Tibial nerve (tissue), 4 donors: ENCODE results near the gene VTI1A. TPM values are rescaled to one million over a fixed set of nuclear protein-coding genes. Genes with fewer than 3 reads are reported as not detected.

Experiments used
- DNase-seq, 2 donors: peaks; one replicate each; pipeline ENCODE4 v3.0.0-alpha.2; 2019; ENCODE audit warnings: low spot score in 2 of 2
- H3K27ac ChIP-seq, 4 donors: fragments of 200-600 bp; sonication (generic) in 3 of 4; one replicate each; pipeline ENCODE4 v1.5.1; 2017 to 2019; ENCODE audit warnings: mild to moderate bottlenecking in 1 of 4
- H3K27me3 ChIP-seq, 2 donors: fragments of 200-600 bp; sonication (generic) in 1 of 2; one replicate each; pipeline versions ENCODE4 v1.5.1 to v1.6.0; 2017 to 2019
- H3K36me3 ChIP-seq, 3 donors: fragments of 200-600 bp; sonication (generic); one replicate each; pipeline ENCODE4 v1.5.1; 2018 to 2019
- H3K4me1 ChIP-seq, 4 donors: fragments of 200-600 bp; sonication (generic) in 3 of 4; one replicate each; pipeline ENCODE4 v1.5.1; 2017 to 2019
- H3K4me3 ChIP-seq, 4 donors: fragments of 200-600 bp; sonication (generic) in 3 of 4; one replicate each; pipeline ENCODE4 v1.5.1; 2017 to 2019; ENCODE audit warnings: mild to moderate bottlenecking in 1 of 4, moderate library complexity in 1 of 4
- H3K9me3 ChIP-seq, 4 donors: fragments of 200-600 bp; sonication (generic) in 3 of 4; one replicate each; pipeline ENCODE4 v1.5.1; 2017 to 2019
- CTCF ChIP-seq, 5 experiments: fragments of 200-600 bp in 3 of 5; fragments of 450-650 bp in 2 of 5; sonication (generic) in 3 of 5; IDR thresholded peaks; one replicate each; pipeline ENCODE4 v1.5.1; 2016 to 2019; ENCODE audit warnings: antibody characterized with exemption in 5 of 5, mild to moderate bottlenecking in 3 of 5, moderate library complexity in 2 of 5
- EP300 ChIP-seq, 2 donors: sonication (generic); formaldehyde crosslinking; IDR thresholded peaks; one replicate each; pipeline ENCODE4 v1.6.1; 2017; ENCODE audit warnings: antibody characterized with exemption in 2 of 2, mild to moderate bottlenecking in 1 of 2
- POLR2A ChIP-seq, 2 donors: fragments of 450-650 bp; IDR thresholded peaks; one replicate each; pipeline ENCODE4 v1.6.1; 2017; ENCODE audit warnings: antibody characterized with exemption in 2 of 2, mild to moderate bottlenecking in 2 of 2, moderate library complexity in 2 of 2
- WGBS, 2 donors: methylation state at CpG; one replicate each; pipeline ENCODE4 v1.1.5; 2018; 5-methylcytosine and 5-hydroxymethylcytosine counted together
- total RNA-seq, 4 donors: library from RNA; depleted of rRNA; stranded (reverse); fragments of >200 nt; gene quantifications; one replicate each; pipeline ENCODE4 v1.1.0, GENCODE V29; 2016

VTI1A gene
- total RNA-seq, 4 donors from 2014 or later: 96.5 to 253 (median 127) TPM

GRCh38 chr10:112823007-112823406 lies 376.0 kb downstream of the VTI1A start:
- TF ChIP-seq EP300 (IDR thresholded peaks at IDR 0.05): no peak
- TF ChIP-seq CTCF (IDR thresholded peaks at IDR 0.05): no peak
- TF ChIP-seq POLR2A (IDR thresholded peaks at IDR 0.05): no peak
- H3K4me3 ChIP-seq: no peak overlapping the region
- H3K27ac ChIP-seq: no peak overlapping the region
- H3K9me3 ChIP-seq: no peaks in the 10 kb centered on the region
- DNase-seq: no peak
- WGBS, 2 donors: 95 to 97% methylated on average over 5 of the region's 5 CpGs
- peaks cover 0 to 7% (median 0%) of the 10 kb centered on the region in 3 donors for H3K36me3 ChIP-seq
- no peaks in the 10 kb centered on the region for H3K4me1 ChIP-seq
- H3K27me3 ChIP-seq: no peaks in the 10 kb centered on the region

GRCh38 chr10:112823604-112824003 lies 376.6 kb downstream of the VTI1A start:
- H3K27me3 ChIP-seq: no peaks in the 10 kb centered on the region
- peaks cover 0 to 6% (median 0%) of the 10 kb centered on the region in 3 donors for H3K36me3 ChIP-seq
- H3K9me3 ChIP-seq: no peaks in the 10 kb centered on the region
- TF ChIP-seq POLR2A (IDR thresholded peaks at IDR 0.05) (no peak), EP300 (IDR thresholded peaks at IDR 0.05) (no peak), CTCF (IDR thresholded peaks at IDR 0.05) (no peak)
- WGBS, 2 donors: 83 to 86% methylated on average over 7 of the region's 7 CpGs
- no peak for DNase-seq
- no peaks in the 10 kb centered on the region for H3K4me1 ChIP-seq
- no peak overlapping the region for H3K4me3 ChIP-seq
- H3K27ac ChIP-seq: no peak overlapping the region

GRCh38 chr10:112826018-112826697 lies 379.1 kb downstream of the VTI1A start:
- Histone ChIP-seq H3K27ac (no peak overlapping the region), H3K27me3 (no peaks in the 10 kb centered on the region), H3K4me3 (no peak overlapping the region), H3K36me3 (no peaks in the 10 kb centered on the region), H3K4me1 (no peaks in the 10 kb centered on the region), H3K9me3 (no peaks in the 10 kb centered on the region)
- TF ChIP-seq POLR2A (IDR thresholded peaks at IDR 0.05) (no peak), CTCF (IDR thresholded peaks at IDR 0.05) (no peak), EP300 (IDR thresholded peaks at IDR 0.05) (no peak)
- WGBS, 2 donors: 69 to 83% methylated on average over 7 of the region's 7 CpGs
- no peak for DNase-seq

- Histone ChIP-seq H3K9me3 (no peaks in the 10 kb centered on the region), H3K4me1 (no peaks in the 10 kb centered on the region), H3K4me3 (no peak overlapping the region), H3K27ac (no peak overlapping the region), H3K36me3 (no peaks in the 10 kb centered on the region), H3K27me3 (no peaks in the 10 kb centered on the region)
- WGBS, 2 donors: 81 to 84% methylated on average over 14 of the region's 14 CpGs
- TF ChIP-seq EP300 (IDR thresholded peaks at IDR 0.05) (no peak), CTCF (IDR thresholded peaks at IDR 0.05) (no peak), POLR2A (IDR thresholded peaks at IDR 0.05) (no peak)
- DNase-seq: no peak
These were observed 380.1 kb downstream of the VTI1A start for GRCh38 chr10:112827086-112827485.

- H3K36me3 ChIP-seq: peaks cover 0 to 4% (median 0%) of the 10 kb centered on the region in 3 donors
- H3K4me3 ChIP-seq: no peak overlapping the region
- no peaks in the 10 kb centered on the region for H3K27me3 ChIP-seq
- 87 to 91% methylated on average over 4 of the region's 4 CpGs for WGBS, 2 donors
- no peak for TF ChIP-seq POLR2A (IDR thresholded peaks at IDR 0.05)
- TF ChIP-seq CTCF (IDR thresholded peaks at IDR 0.05): no peak
- TF ChIP-seq EP300 (IDR thresholded peaks at IDR 0.05): no peak
- no peaks in the 10 kb centered on the region for H3K4me1 ChIP-seq
- no peak overlapping the region for H3K27ac ChIP-seq
- no peak for DNase-seq
- H3K9me3 ChIP-seq: no peaks in the 10 kb centered on the region
These were observed 380.9 kb downstream of the VTI1A start for GRCh38 chr10:112827951-112828350.
